Left lung (tissue), 10 donors: Measurements from ENCODE around the gene TRAPPC11. TPM values are rescaled to one million over a fixed set of nuclear protein-coding genes. Genes with fewer than 3 reads are reported as not detected.
A peak's percentile ranks its signal among the peaks of the same experiment; 100 is the strongest.

Experiments used
- ATAC-seq: fragments of 200-7000 bp; cut with Tn5 transposase; one replicate; pipeline ENCODE4 v1.9.1; 2020; ENCODE audit warnings: moderate library complexity
- DNase-seq, 4 donors: peaks; one replicate each; pipeline ENCODE4 v3.0.0-alpha.2; 2013 to 2020
- H3K27ac ChIP-seq, 2 donors: fragments of 200-600 bp; sonication (generic) in 1 of 2; one replicate each; pipeline versions ENCODE4 v1.5.0 to v1.8.0; 2020 to 2021
- H3K27me3 ChIP-seq, 2 donors: fragments of 200-600 bp; sonication (generic) in 1 of 2; one replicate each; pipeline versions ENCODE4 v1.5.0 to v1.8.0; 2020 to 2021
- H3K36me3 ChIP-seq, 2 donors: fragments of 200-600 bp; sonication (generic) in 1 of 2; one replicate each; pipeline versions ENCODE4 v1.5.0 to v1.8.0; 2020 to 2021
- H3K4me1 ChIP-seq, 2 donors: fragments of 200-600 bp; one replicate each; pipeline ENCODE4 v1.8.0; 2021
- H3K4me3 ChIP-seq, 2 donors: fragments of 200-600 bp; sonication (generic) in 1 of 2; one replicate each; pipeline versions ENCODE4 v1.5.0 to v1.8.0; 2020 to 2021; ENCODE audit warnings: mild to moderate bottlenecking in 1 of 2
- H3K9me3 ChIP-seq, 2 donors: fragments of 200-600 bp; sonication (generic) in 1 of 2; one replicate each; pipeline versions ENCODE4 v1.5.0 to v1.8.0; 2020 to 2021
- intact Hi-C, 2 donors: fragments of 100-400 bp; cut with DNase I; formaldehyde crosslinking; loops; one replicate each; pipeline versions ENCODE4 v1.11.2 to v1.14.2; 2022
- polyA plus RNA-seq, 6 donors: library from polyadenylated mRNA; unstranded; fragments of 120-200 nt; gene quantifications; one replicate each; pipeline ENCODE4 v1.2.1, GENCODE V29; 2013; ENCODE audit not compliant: insufficient read length in 6 of 6
- total RNA-seq, 2 donors: library from RNA; stranded (reverse); fragmentation: NEBNext Ultra II Directional; extraction: Animal tissue kit (Norgen Biotek cat#: 25700); gene quantifications; one replicate each; pipeline ENCODE4 v1.2.1, GENCODE V29; 2021
- TF ChIP-seq, protein P1 (sequence below), 2 donors: fragments of 200-600 bp; sonication (generic) in 1 of 2; IDR thresholded peaks; one replicate each; pipeline versions ENCODE4 v1.5.0 to v1.8.0; 2021; ENCODE audit warnings: antibody characterized with exemption in 2 of 2
- donor health status: DM: no; HTN: yes; CAD: no.
- donor health status: DM: no; HTN: no; CAD: no.

Gene TRAPPC11
- total and polyA plus RNA-seq, 8 donors: 29.5 to 55.2 (median 49.2) TPM

DNA sequence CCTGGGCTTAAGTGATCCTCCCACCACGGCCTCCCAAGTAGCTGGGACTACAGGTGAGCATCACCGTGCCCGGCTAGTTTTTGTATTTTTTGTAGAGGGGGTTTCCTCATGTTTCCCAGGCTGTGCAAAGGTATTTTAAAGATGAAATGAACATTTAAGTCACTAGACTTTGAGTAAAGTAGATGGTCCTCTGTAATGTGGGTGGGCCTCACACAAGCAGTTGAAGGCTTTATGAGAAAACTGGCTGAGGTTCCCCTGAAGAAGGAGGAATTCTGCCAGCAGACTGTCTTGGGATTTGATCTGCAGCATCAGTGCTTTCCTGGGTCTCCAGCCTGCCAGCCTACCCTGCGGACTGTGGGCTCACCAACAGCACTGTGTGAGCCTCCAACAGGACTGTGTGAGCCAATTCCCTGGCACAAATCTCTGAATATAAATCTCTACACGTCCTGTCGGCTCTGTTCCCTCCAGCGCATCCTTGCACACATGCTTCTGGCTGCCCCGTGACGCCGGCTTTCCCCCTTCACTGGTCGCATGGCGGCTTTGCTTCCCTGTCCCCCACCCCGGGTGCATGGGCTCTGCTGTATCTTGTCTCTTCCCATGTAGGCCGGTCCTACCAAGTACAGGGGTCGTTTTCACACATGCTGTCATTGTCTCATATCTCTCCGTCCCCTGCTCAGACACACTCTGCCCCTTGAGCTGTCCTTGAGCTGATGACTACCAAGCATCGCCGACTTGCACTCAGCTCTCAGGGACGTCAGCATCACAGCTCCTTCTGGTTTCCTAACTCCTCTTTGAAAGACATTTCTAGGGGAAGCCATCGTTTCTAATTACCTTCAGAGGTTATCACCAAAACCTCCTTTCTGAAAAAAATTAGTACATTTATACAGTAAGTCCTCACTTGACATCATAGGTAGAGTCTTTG is 46.5 kb upstream of the TRAPPC11 start:
- TF ChIP-seq, protein P1, sequence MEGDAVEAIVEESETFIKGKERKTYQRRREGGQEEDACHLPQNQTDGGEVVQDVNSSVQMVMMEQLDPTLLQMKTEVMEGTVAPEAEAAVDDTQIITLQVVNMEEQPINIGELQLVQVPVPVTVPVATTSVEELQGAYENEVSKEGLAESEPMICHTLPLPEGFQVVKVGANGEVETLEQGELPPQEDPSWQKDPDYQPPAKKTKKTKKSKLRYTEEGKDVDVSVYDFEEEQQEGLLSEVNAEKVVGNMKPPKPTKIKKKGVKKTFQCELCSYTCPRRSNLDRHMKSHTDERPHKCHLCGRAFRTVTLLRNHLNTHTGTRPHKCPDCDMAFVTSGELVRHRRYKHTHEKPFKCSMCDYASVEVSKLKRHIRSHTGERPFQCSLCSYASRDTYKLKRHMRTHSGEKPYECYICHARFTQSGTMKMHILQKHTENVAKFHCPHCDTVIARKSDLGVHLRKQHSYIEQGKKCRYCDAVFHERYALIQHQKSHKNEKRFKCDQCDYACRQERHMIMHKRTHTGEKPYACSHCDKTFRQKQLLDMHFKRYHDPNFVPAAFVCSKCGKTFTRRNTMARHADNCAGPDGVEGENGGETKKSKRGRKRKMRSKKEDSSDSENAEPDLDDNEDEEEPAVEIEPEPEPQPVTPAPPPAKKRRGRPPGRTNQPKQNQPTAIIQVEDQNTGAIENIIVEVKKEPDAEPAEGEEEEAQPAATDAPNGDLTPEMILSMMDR (IDR thresholded peaks at IDR 0.05): no peak
- DNase-seq (no peak), ATAC-seq (no peak)
- no peaks in the 10 kb centered on the region for H3K4me1 ChIP-seq
- H3K9me3 ChIP-seq: no peaks in the 10 kb centered on the region
- H3K36me3 ChIP-seq: no peaks in the 10 kb centered on the region
- no peaks in the 10 kb centered on the region for H3K27me3 ChIP-seq
- intact Hi-C loops: no loop called here
- no peak overlapping the region for H3K27ac ChIP-seq
- no peak overlapping the region for H3K4me3 ChIP-seq

DNA sequence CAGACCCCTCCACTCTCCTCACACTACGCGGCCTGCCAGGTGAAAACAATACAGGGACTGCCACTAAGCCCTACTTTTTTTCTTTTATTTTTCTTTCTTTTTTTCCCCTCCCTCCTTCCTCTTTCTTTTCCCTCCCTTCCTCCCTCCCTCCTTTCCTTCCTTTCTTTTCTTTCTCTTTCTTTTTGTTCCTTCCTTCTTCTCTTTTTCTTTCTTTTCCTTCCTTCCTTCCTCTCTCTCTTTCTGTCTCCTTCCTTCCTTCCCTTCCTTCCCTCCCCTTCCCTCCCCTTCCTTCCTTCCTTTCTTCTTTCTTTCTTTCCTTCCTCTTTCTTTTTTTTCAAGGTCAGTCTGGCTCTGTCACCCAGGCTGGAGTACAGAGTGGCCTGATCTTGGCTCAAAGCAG is 42.0 kb upstream of the TRAPPC11 start:
- intact Hi-C loops: no loop called here
- no peaks in the 10 kb centered on the region for H3K27me3 ChIP-seq
- ATAC-seq: no peak
- DNase-seq: no peak
- no peak overlapping the region for H3K27ac ChIP-seq
- H3K4me1 ChIP-seq: peaks cover 0 to 5% of the 10 kb centered on the region in 2 donors
- H3K9me3 ChIP-seq: no peaks in the 10 kb centered on the region
- TF ChIP-seq, protein P1 (IDR thresholded peaks at IDR 0.05): no peak
- H3K36me3 ChIP-seq: no peaks in the 10 kb centered on the region
- no peak overlapping the region for H3K4me3 ChIP-seq

DNA sequence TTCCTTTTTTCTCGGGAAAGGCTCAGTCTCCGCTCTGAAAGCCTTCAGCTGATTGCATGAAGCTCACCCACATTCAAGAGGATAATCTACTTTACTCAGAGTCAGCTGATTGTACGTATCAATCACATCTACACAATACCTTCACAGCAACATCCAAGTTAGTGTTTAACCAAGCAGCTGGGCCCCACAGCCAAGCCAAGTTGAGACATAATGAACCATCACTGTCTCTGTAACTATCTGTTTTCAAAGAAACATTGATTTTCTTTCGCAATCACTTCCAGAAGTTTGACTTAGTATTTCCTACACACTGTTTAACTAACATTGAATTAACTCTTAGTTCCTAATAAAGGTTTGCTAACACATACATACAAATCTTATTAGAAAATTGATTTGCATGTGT is 40.4 kb upstream of the TRAPPC11 start:
- intact Hi-C loops: no loop called here

DNA sequence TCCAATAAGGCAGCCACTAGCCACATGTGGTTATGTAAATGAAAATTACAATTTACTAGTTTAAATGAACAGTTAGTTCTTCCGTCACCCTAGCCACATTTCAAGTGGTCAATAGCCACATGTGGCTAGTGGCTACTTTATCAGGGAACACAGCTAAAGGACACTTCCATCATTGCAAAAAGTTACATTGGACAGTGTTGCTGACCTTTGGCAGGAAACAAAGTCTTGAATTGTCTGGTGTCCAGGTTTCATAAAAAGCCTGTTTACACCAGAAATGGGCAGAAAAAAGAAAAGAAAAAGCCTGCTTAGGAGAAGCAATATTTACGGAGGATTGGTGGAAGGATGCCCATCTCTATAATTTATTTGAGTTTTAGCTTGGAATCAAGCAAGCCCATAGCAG is 38.7 kb upstream of the TRAPPC11 start:
- intact Hi-C loops: no loop called here
- H3K36me3 ChIP-seq: no peaks in the 10 kb centered on the region
- no peaks in the 10 kb centered on the region for H3K9me3 ChIP-seq
- ATAC-seq (no peak), DNase-seq (no peak)
- H3K4me1 ChIP-seq: peaks cover 0 to 6% of the 10 kb centered on the region in 2 donors
- no peak overlapping the region for H3K27ac ChIP-seq
- TF ChIP-seq, protein P1 (IDR thresholded peaks at IDR 0.05): no peak
- no peaks in the 10 kb centered on the region for H3K27me3 ChIP-seq
- no peak overlapping the region for H3K4me3 ChIP-seq

More for the DNA sequence above, 40.4 kb upstream of the TRAPPC11 start:
- peak in 1 of 4 donors; percentile 49 for DNase-seq
- Histone ChIP-seq H3K4me1 (peaks cover 0 to 6% of the 10 kb centered on the region in 2 donors), H3K27ac (no peak overlapping the region), H3K9me3 (no peaks in the 10 kb centered on the region), H3K36me3 (no peaks in the 10 kb centered on the region), H3K4me3 (no peak overlapping the region), H3K27me3 (no peaks in the 10 kb centered on the region)
- ATAC-seq: no peak
- TF ChIP-seq, protein P1 (IDR thresholded peaks at IDR 0.05): no peak

DNA sequence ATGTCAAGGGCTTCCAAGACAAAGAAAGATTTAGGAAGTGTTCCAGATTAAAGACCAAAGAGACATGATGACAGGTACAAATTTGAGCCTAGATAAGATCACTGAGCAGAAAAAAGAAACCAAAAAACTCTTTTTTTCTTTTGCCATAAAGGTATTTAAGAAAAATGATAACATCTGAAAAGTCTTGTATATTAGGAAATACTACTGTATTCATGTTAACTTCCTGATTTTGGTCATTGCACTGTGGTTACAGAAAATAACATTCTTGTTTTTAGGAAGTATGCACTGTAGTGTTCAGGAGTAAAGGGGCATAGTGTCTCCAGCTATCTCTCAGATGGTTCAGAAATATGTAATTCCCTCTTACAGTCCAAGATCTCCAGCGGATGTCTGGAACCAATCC is 37.2 kb upstream of the TRAPPC11 start:
- intact Hi-C loops: no loop called here
- ATAC-seq (peak; percentile 48), DNase-seq (no peak)
- Histone ChIP-seq H3K9me3 (no peaks in the 10 kb centered on the region), H3K27me3 (no peaks in the 10 kb centered on the region), H3K27ac (peak overlapping the region in 1 of 2 donors; percentile 48), H3K4me1 (peaks cover 0 to 6% of the 10 kb centered on the region in 2 donors), H3K4me3 (no peak overlapping the region), H3K36me3 (no peaks in the 10 kb centered on the region)
- TF ChIP-seq, protein P1 (IDR thresholded peaks at IDR 0.05): no peak
